ENCODE results near the gene SZRD1. TPM values are rescaled to one million over a fixed set of nuclear protein-coding genes. Genes with fewer than 3 reads are reported as not detected.

SZRD1 gene
- total and polyA plus RNA-seq, 4 donors = 14.2 to 44.3 (median 25.0) TPM

DNA sequence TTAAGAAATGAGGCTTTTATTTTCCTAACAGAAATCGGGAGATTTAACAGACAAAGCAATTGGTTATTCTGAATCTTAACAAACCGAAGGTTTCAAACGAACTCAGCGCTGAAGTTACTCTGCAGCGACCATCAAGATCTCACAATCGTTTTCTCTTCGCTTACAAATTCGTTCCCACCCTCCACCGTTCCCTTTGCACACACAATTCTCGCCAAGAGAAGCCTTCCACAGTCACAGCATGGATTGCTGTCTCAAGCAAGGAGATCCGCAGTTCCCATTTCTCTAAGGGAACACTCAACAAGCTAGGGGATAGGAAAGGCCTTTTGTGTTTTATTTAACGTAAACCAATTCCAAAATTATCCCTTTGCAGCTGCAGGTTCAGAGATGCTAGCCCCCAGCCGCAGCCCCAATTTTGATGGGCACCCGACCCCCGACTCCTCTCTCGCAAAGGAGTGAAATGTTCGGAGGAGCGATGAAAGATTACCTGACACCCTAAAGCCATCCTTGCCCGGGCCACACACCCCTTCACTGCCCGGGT, 15.5 kb upstream of the SZRD1 start:
- peaks cover 6 to 26% (median 16%) of the 10 kb centered on the region in 4 donors for H3K4me1 ChIP-seq (ENCODE audit: control insufficient read depth in 4 of 4, insufficient read depth in 4 of 4, low read length in 3 of 4)
- peak overlapping the region; percentile 81 to 91 (median 89) for H3K4me3 ChIP-seq (ENCODE audit: low read depth in 1 of 3, low read length in 3 of 3)
- H3K27me3 ChIP-seq (ENCODE audit: control insufficient read depth in 4 of 4, insufficient read depth in 4 of 4, low read length in 3 of 4) = no peaks in the 10 kb centered on the region
- TF ChIP-seq SP1 (IDR thresholded peaks at IDR 0.05) (no peak), RXRA (IDR thresholded peaks at IDR 0.05) (no peak), RAD21 (IDR thresholded peaks at IDR 0.05) (no peak), EGR1 (IDR thresholded peaks at IDR 0.05; ENCODE audit: low read depth in 2 of 2) (no peak), HNF4G (IDR thresholded peaks at IDR 0.05) (no peak), YY1 (IDR thresholded peaks at IDR 0.05) (no peak), FOXA2 (IDR thresholded peaks at IDR 0.05) (no peak), NR2F2 (IDR thresholded peaks at IDR 0.05) (no peak), JUND (IDR thresholded peaks at IDR 0.05) (no peak), TAF1 (conservative IDR thresholded peaks at IDR 0.05) (no peak), HNF4A (conservative IDR thresholded peaks at IDR 0.05) (no peak), FOXA1 (IDR thresholded peaks at IDR 0.05) (no peak), GABPA (IDR thresholded peaks at IDR 0.05 in 1 of 2, conservative IDR thresholded peaks at IDR 0.05 in 1 of 2) (no peak)
- TF ChIP-seq, protein P1, sequence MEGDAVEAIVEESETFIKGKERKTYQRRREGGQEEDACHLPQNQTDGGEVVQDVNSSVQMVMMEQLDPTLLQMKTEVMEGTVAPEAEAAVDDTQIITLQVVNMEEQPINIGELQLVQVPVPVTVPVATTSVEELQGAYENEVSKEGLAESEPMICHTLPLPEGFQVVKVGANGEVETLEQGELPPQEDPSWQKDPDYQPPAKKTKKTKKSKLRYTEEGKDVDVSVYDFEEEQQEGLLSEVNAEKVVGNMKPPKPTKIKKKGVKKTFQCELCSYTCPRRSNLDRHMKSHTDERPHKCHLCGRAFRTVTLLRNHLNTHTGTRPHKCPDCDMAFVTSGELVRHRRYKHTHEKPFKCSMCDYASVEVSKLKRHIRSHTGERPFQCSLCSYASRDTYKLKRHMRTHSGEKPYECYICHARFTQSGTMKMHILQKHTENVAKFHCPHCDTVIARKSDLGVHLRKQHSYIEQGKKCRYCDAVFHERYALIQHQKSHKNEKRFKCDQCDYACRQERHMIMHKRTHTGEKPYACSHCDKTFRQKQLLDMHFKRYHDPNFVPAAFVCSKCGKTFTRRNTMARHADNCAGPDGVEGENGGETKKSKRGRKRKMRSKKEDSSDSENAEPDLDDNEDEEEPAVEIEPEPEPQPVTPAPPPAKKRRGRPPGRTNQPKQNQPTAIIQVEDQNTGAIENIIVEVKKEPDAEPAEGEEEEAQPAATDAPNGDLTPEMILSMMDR (IDR thresholded peaks at IDR 0.05; ENCODE audit: low read depth, low read length, missing input control) = no peak
- TF ChIP-seq, protein P2, sequence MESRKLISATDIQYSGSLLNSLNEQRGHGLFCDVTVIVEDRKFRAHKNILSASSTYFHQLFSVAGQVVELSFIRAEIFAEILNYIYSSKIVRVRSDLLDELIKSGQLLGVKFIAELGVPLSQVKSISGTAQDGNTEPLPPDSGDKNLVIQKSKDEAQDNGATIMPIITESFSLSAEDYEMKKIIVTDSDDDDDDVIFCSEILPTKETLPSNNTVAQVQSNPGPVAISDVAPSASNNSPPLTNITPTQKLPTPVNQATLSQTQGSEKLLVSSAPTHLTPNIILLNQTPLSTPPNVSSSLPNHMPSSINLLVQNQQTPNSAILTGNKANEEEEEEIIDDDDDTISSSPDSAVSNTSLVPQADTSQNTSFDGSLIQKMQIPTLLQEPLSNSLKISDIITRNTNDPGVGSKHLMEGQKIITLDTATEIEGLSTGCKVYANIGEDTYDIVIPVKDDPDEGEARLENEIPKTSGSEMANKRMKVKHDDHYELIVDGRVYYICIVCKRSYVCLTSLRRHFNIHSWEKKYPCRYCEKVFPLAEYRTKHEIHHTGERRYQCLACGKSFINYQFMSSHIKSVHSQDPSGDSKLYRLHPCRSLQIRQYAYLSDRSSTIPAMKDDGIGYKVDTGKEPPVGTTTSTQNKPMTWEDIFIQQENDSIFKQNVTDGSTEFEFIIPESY (IDR thresholded peaks at IDR 0.05) = no peak
- TF ChIP-seq, protein P3, sequence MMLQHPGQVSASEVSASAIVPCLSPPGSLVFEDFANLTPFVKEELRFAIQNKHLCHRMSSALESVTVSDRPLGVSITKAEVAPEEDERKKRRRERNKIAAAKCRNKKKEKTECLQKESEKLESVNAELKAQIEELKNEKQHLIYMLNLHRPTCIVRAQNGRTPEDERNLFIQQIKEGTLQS (IDR thresholded peaks at IDR 0.05) = no peak
- TF ChIP-seq, protein P4, sequence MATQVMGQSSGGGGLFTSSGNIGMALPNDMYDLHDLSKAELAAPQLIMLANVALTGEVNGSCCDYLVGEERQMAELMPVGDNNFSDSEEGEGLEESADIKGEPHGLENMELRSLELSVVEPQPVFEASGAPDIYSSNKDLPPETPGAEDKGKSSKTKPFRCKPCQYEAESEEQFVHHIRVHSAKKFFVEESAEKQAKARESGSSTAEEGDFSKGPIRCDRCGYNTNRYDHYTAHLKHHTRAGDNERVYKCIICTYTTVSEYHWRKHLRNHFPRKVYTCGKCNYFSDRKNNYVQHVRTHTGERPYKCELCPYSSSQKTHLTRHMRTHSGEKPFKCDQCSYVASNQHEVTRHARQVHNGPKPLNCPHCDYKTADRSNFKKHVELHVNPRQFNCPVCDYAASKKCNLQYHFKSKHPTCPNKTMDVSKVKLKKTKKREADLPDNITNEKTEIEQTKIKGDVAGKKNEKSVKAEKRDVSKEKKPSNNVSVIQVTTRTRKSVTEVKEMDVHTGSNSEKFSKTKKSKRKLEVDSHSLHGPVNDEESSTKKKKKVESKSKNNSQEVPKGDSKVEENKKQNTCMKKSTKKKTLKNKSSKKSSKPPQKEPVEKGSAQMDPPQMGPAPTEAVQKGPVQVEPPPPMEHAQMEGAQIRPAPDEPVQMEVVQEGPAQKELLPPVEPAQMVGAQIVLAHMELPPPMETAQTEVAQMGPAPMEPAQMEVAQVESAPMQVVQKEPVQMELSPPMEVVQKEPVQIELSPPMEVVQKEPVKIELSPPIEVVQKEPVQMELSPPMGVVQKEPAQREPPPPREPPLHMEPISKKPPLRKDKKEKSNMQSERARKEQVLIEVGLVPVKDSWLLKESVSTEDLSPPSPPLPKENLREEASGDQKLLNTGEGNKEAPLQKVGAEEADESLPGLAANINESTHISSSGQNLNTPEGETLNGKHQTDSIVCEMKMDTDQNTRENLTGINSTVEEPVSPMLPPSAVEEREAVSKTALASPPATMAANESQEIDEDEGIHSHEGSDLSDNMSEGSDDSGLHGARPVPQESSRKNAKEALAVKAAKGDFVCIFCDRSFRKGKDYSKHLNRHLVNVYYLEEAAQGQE (IDR thresholded peaks at IDR 0.05) = no peak
- TF ChIP-seq, protein P5, sequence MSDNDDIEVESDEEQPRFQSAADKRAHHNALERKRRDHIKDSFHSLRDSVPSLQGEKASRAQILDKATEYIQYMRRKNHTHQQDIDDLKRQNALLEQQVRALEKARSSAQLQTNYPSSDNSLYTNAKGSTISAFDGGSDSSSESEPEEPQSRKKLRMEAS (IDR thresholded peaks at IDR 0.05) = no peak
- WGBS = under 1% methylated on average over 20 of the region's 20 CpGs
- H3K27ac ChIP-seq (ENCODE audit: low read depth in 1 of 2, low read length in 2 of 2) = peak overlapping the region; percentile 94 to 96
- H3K9me3 ChIP-seq (ENCODE audit: control insufficient read depth in 4 of 4, low read length in 3 of 4) = no peaks in the 10 kb centered on the region
- no peaks in the 10 kb centered on the region for H3K36me3 ChIP-seq (ENCODE audit: control insufficient read depth in 4 of 4, insufficient read depth in 3 of 4, low read depth in 1 of 4, low read length in 3 of 4)
- peak; percentile 39 for DNase-seq (ENCODE audit: low spot score)
- peak overlapping the region; percentile 90 to 91 for H3K9ac ChIP-seq (ENCODE audit: low read depth in 1 of 2, low read length in 2 of 2)

Measured in liver (tissue), 9 donors.